Measurements from ENCODE around the gene GLRX5. TPM values are rescaled to one million over a fixed set of nuclear protein-coding genes. Genes with fewer than 3 reads are reported as not detected.

The GLRX5 gene
- total RNA-seq, 3 donors from 2014 or later (not counting 1 experiment from before 2014, with no cell fraction given), result 16.7 to 26.0 (median 23.4) TPM

- no peaks in the 10 kb centered on the region for H3K9me3 Mint-ChIP-seq
- no peaks in the 10 kb centered on the region for H3K36me3 Mint-ChIP-seq
- H3K27ac Mint-ChIP-seq, result no peak overlapping the region
- Histone ChIP-seq H3K27ac (ENCODE audit: low read length) (no peak overlapping the region), H3K4me1 (ENCODE audit: control insufficient read depth, insufficient read depth, low read length) (peaks cover 7% of the 10 kb centered on the region), H3K9me3 (ENCODE audit: control insufficient read depth, insufficient read depth, low read length) (no peaks in the 10 kb centered on the region), H3K27me3 (ENCODE audit: control insufficient read depth, insufficient read depth, low read length) (no peaks in the 10 kb centered on the region), H3K36me3 (ENCODE audit: control insufficient read depth, insufficient read depth, low read length) (no peaks in the 10 kb centered on the region), H3K4me3 (ENCODE audit: low read length) (no peak overlapping the region)
- ATAC-seq, result no peak
- no peaks in the 10 kb centered on the region for H3K27me3 Mint-ChIP-seq (ENCODE audit: low read depth in 2 of 2)
- no peak for DNase-seq
- peaks cover 15 to 35% of the 10 kb centered on the region in 2 donors for H3K4me1 Mint-ChIP-seq
- intact Hi-C loops (cut with micrococcal nuclease), result no loop called here
- TF ChIP-seq CTCF (IDR thresholded peaks at IDR 0.05), result no peak
- 56% methylated on average over 2 of the region's 3 CpGs for WGBS (ENCODE audit: insufficient coverage)
- no peak overlapping the region for H3K4me3 Mint-ChIP-seq
Observed at GRCh38 chr14:95487669-95488084, 47.2 kb upstream of the GLRX5 start.

- 84% methylated on average over 6 of the region's 6 CpGs for WGBS (ENCODE audit: insufficient coverage)
- Mint-ChIP-seq H3K4me1 (peaks cover 9 to 29% of the 10 kb centered on the region in 2 donors), H3K4me3 (no peak overlapping the region)
Observed at GRCh38 chr14:95488376-95489213, 46.3 kb upstream of the GLRX5 start.

DNA sequence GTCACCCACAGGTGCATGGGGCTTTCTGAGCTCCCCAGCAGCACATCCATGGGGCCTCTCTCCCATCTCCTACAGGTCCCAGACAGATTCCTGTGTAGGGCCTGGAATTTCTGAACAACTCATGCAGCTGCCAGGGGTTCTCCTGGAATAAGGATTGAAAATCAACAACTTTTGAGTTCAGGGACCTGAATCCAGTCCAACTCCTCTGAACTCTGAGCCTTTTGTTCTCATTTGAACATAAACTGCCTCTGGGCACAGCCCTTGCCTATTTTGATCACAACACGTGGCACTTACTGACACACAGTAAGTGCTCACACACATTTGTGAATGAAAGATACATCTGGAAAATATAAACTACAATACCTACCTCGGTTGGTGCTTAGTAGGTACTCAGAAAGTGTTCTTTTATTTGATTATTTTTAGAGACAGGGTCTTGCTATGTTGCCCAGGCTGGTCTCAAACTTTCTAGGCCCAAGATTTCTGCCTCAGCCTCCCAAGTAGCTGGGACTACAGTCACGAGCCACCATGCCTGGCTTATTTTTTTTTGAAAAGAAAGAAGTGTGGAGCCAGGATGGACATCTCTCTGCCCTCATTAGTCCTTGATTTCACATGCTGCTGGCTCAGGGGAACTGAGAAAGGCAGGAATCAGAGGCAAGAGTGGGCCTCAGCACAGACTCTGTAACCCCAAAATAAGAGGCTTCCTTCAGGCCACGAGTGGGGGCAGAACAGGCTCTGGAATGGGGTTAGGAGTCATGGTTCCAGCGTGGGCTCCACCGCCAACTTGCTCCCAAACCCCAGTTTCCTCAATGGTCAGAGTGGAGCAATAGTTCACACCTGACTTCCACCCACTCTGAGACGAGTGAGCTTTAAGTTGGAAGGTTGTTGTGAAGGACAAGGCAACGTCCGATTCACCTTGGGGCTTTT lies 45.4 kb upstream of the GLRX5 start:
- Histone ChIP-seq H3K36me3 (ENCODE audit: control insufficient read depth, insufficient read depth, low read length) (no peaks in the 10 kb centered on the region), H3K9me3 (ENCODE audit: control insufficient read depth, insufficient read depth, low read length) (no peaks in the 10 kb centered on the region), H3K27ac (ENCODE audit: low read length) (no peak overlapping the region), H3K27me3 (ENCODE audit: control insufficient read depth, insufficient read depth, low read length) (no peaks in the 10 kb centered on the region), H3K4me3 (ENCODE audit: low read length) (no peak overlapping the region), H3K4me1 (ENCODE audit: control insufficient read depth, insufficient read depth, low read length) (peaks cover 14% of the 10 kb centered on the region)
- TF ChIP-seq CTCF (IDR thresholded peaks at IDR 0.05), result no peak
- WGBS (ENCODE audit: insufficient coverage), result 90% methylated on average over 7 of the region's 9 CpGs
- Mint-ChIP-seq H3K36me3 (no peaks in the 10 kb centered on the region), H3K4me1 (peaks cover 15 to 26% of the 10 kb centered on the region in 2 donors), H3K27ac (no peak overlapping the region), H3K4me3 (no peak overlapping the region), H3K27me3 (ENCODE audit: low read depth in 2 of 2) (no peaks in the 10 kb centered on the region), H3K9me3 (no peaks in the 10 kb centered on the region)
- ATAC-seq (no peak), DNase-seq (no peak)
- intact Hi-C loops (cut with micrococcal nuclease), result no loop called here

More at GRCh38 chr14:95488376-95489213, 46.3 kb upstream of the GLRX5 start:
- Mint-ChIP-seq H3K27ac (no peak overlapping the region), H3K36me3 (no peaks in the 10 kb centered on the region), H3K27me3 (ENCODE audit: low read depth in 2 of 2) (no peaks in the 10 kb centered on the region), H3K9me3 (no peaks in the 10 kb centered on the region)
- intact Hi-C loops (cut with micrococcal nuclease), result no loop called here
- no peaks in the 10 kb centered on the region for H3K27me3 ChIP-seq (ENCODE audit: control insufficient read depth, insufficient read depth, low read length)
- DNase-seq (no peak), ATAC-seq (no peak)
- peaks cover 7% of the 10 kb centered on the region for H3K4me1 ChIP-seq (ENCODE audit: control insufficient read depth, insufficient read depth, low read length)
- no peaks in the 10 kb centered on the region for H3K9me3 ChIP-seq (ENCODE audit: control insufficient read depth, insufficient read depth, low read length)
- H3K27ac ChIP-seq (ENCODE audit: low read length), result no peak overlapping the region
- TF ChIP-seq CTCF (IDR thresholded peaks at IDR 0.05), result no peak
- H3K4me3 ChIP-seq (ENCODE audit: low read length), result no peak overlapping the region
- H3K36me3 ChIP-seq (ENCODE audit: control insufficient read depth, insufficient read depth, low read length), result no peaks in the 10 kb centered on the region

All from natural killer cell (primary cell).